Measurements from ENCODE around the gene EXD3. TPM values are rescaled to one million over a fixed set of nuclear protein-coding genes. Genes with fewer than 3 reads are reported as not detected.

Gene EXD3
- polyA plus RNA-seq, 1 of the 3 experiments (the other 2 are of a cell fraction), result 11.5 TPM

GRCh38 chr9:137371521-137371941 lies 51.4 kb downstream of the EXD3 start:
- no peak overlapping the region for H3K4me2 ChIP-seq
- H3K9ac ChIP-seq, result no peak overlapping the region
- 89% methylated on average over 7 of the region's 16 CpGs for WGBS (ENCODE audit: low lambda C conversion rate)
- ChIA-PET CTCF (interaction anchor here (0.6 to 0.9 kb wide), 2 partner anchors 45 to 70 kb away, joined by 3 read pairs; partner anchors contain the start of gene NRARP), POLR2A (no interaction called here)
- peaks cover 0 to 2% of the 10 kb centered on the region in 2 experiments for H3K36me3 ChIP-seq (replicated peaks in 1 of 2; ENCODE audit: control insufficient read depth in 1 of 2, insufficient read depth in 2 of 2, low read length in 1 of 2)
- no peaks in the 10 kb centered on the region for H3K79me2 ChIP-seq (ENCODE audit: insufficient read depth)
- no peak overlapping the region for H3K4me3 ChIP-seq (ENCODE audit: low read depth in 2 of 2, low read length in 1 of 2)
- DNase-seq, result no peak
- no peaks in the 10 kb centered on the region for H3K9me3 ChIP-seq
- H3K27me3 ChIP-seq (ENCODE audit: insufficient read depth), result no peaks in the 10 kb centered on the region
- TF ChIP-seq RAD21 (IDR thresholded peaks at IDR 0.05; ENCODE audit: low read length) (no peak), JUND (IDR thresholded peaks at IDR 0.05) (no peak), NRF1 (IDR thresholded peaks at IDR 0.05; ENCODE audit: low read depth, low read length) (no peak), RFX5 (IDR thresholded peaks at IDR 0.05; ENCODE audit: low read length) (no peak), USF1 (IDR thresholded peaks at IDR 0.05; ENCODE audit: borderline replicate concordance, low read depth) (no peak), EP300 (IDR thresholded peaks at IDR 0.05; ENCODE audit: borderline replicate concordance in 1 of 2, low read depth in 1 of 2, low read length in 1 of 2) (no peak), ELF1 (IDR thresholded peaks at IDR 0.05) (no peak), MAX (IDR thresholded peaks at IDR 0.05; ENCODE audit: low read depth) (no peak)
- TF ChIP-seq, protein P1, sequence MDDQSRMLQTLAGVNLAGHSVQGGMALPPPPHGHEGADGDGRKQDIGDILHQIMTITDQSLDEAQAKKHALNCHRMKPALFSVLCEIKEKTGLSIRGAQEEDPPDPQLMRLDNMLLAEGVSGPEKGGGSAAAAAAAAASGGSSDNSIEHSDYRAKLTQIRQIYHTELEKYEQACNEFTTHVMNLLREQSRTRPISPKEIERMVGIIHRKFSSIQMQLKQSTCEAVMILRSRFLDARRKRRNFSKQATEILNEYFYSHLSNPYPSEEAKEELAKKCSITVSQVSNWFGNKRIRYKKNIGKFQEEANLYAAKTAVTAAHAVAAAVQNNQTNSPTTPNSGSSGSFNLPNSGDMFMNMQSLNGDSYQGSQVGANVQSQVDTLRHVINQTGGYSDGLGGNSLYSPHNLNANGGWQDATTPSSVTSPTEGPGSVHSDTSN (IDR thresholded peaks at IDR 0.05), result no peak
- TF ChIP-seq, protein P2, sequence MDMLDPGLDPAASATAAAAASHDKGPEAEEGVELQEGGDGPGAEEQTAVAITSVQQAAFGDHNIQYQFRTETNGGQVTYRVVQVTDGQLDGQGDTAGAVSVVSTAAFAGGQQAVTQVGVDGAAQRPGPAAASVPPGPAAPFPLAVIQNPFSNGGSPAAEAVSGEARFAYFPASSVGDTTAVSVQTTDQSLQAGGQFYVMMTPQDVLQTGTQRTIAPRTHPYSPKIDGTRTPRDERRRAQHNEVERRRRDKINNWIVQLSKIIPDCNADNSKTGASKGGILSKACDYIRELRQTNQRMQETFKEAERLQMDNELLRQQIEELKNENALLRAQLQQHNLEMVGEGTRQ (IDR thresholded peaks at IDR 0.05; ENCODE audit: borderline replicate concordance, low read depth, low read length), result no peak
- no peaks in the 10 kb centered on the region for H3F3A ChIP-seq (replicated peaks; ENCODE audit: insufficient read depth)
- H3K27ac ChIP-seq (ENCODE audit: low read depth in 2 of 2, low read length in 1 of 2), result no peak overlapping the region
- no peaks in the 10 kb centered on the region for H3K4me1 ChIP-seq (ENCODE audit: control insufficient read depth in 1 of 2, insufficient read depth in 2 of 2, low read depth in 1 of 2, low read length in 1 of 2)
- H4K20me1 ChIP-seq (ENCODE audit: insufficient read depth), result no peaks in the 10 kb centered on the region
- no peaks in the 10 kb centered on the region for H3K9me2 ChIP-seq
- no peak overlapping the region for H2AFZ ChIP-seq (ENCODE audit: low read depth)

- Histone ChIP-seq H3K79me2 (ENCODE audit: insufficient read depth) (no peaks in the 10 kb centered on the region), H3F3A (replicated peaks; ENCODE audit: insufficient read depth) (no peaks in the 10 kb centered on the region), H4K20me1 (ENCODE audit: insufficient read depth) (no peaks in the 10 kb centered on the region), H3K9me2 (no peaks in the 10 kb centered on the region), H3K4me2 (no peak overlapping the region), H2AFZ (ENCODE audit: low read depth) (no peak overlapping the region), H3K4me1 (ENCODE audit: control insufficient read depth in 1 of 2, insufficient read depth in 2 of 2, low read depth in 1 of 2, low read length in 1 of 2) (no peaks in the 10 kb centered on the region), H3K27me3 (ENCODE audit: insufficient read depth) (no peaks in the 10 kb centered on the region), H3K4me3 (ENCODE audit: low read depth in 2 of 2, low read length in 1 of 2) (no peak overlapping the region), H3K9ac (no peak overlapping the region), H3K36me3 (replicated peaks in 1 of 2; ENCODE audit: control insufficient read depth in 1 of 2, insufficient read depth in 2 of 2, low read length in 1 of 2) (peaks cover 0 to 2% of the 10 kb centered on the region in 2 experiments), H3K27ac (ENCODE audit: low read depth in 2 of 2, low read length in 1 of 2) (no peak overlapping the region), H3K9me3 (no peaks in the 10 kb centered on the region)
- 90% methylated on average over 43 of the region's 52 CpGs for WGBS (ENCODE audit: low lambda C conversion rate)
- ChIA-PET POLR2A (no interaction called here), CTCF (interaction anchor here (0.6 kb wide), 1 partner anchor 45 kb away, joined by 3 read pairs; no protein-coding TSS in a partner anchor)
- DNase-seq, result no peak
- no peak for TF ChIP-seq RCOR1 (IDR thresholded peaks at IDR 0.05; ENCODE audit: low read length)
- no peak for TF ChIP-seq FOXM1 (IDR thresholded peaks at IDR 0.05; ENCODE audit: low read depth)
- TF ChIP-seq, protein P2 (IDR thresholded peaks at IDR 0.05; ENCODE audit: borderline replicate concordance, low read depth, low read length), result no peak
- TF ChIP-seq EP300 (IDR thresholded peaks at IDR 0.05; ENCODE audit: borderline replicate concordance in 1 of 2, low read depth in 1 of 2, low read length in 1 of 2), result no peak
- no peak for TF ChIP-seq GABPA (IDR thresholded peaks at IDR 0.05; ENCODE audit: low read depth)
- no peak for TF ChIP-seq USF1 (IDR thresholded peaks at IDR 0.05; ENCODE audit: borderline replicate concordance, low read depth)
- no peak for TF ChIP-seq REST (IDR thresholded peaks at IDR 0.05; ENCODE audit: low read depth, low read length)
- no peak for TF ChIP-seq NFIC (IDR thresholded peaks at IDR 0.05; ENCODE audit: borderline replicate concordance)
- no peak for TF ChIP-seq MXI1 (IDR thresholded peaks at IDR 0.05; ENCODE audit: low read depth, low read length)
- no peak for TF ChIP-seq RXRA (IDR thresholded peaks at IDR 0.05; ENCODE audit: borderline replicate concordance, low read depth)
These were observed 52.0 kb downstream of the EXD3 start for GRCh38 chr9:137370865-137371520.

Measured in SK-N-SH (cell line).